MM.1S (cell line): ENCODE results near the gene ALPP.

ENCODE experiments used
- DNase-seq: peaks from one replicate; pipeline ENCODE4 v3.0.0-alpha.2; 2015
- H2AFZ ChIP-seq: fragments of 300-600 bp; sonication (generic); 2 replicates; pipeline ENCODE4 v1.6.0; 2016; ENCODE audit warnings: antibody characterized with exemption, low read length
- H3F3A ChIP-seq: fragments of 300-600 bp; sonication (generic); 2 replicates; pipeline ENCODE4 v1.6.1; 2016; ENCODE audit warnings: mild to moderate bottlenecking, antibody characterized with exemption, low read length, moderate library complexity, mixed read lengths; ENCODE audit not compliant: insufficient read depth
- H3K27ac ChIP-seq: fragments of 300-600 bp; sonication (generic); 2 replicates; pipeline ENCODE4 v1.5.1; 2016; ENCODE audit warnings: mild to moderate bottlenecking, low read length
- H3K27me3 ChIP-seq: fragments of 300-600 bp; sonication (generic); replicated peaks from 2 replicates; pipeline ENCODE4 v1.6.0; 2016; ENCODE audit warnings: low read length; ENCODE audit not compliant: insufficient read depth
- H3K36me3 ChIP-seq: fragments of 300-600 bp; sonication (generic); replicated peaks from 2 replicates; pipeline ENCODE4 v1.6.1; 2016; ENCODE audit warnings: mild to moderate bottlenecking, low read length, mixed read lengths; ENCODE audit not compliant: insufficient read depth
- H3K4me1 ChIP-seq: fragments of 300-600 bp; sonication (generic); 2 replicates; pipeline ENCODE4 v1.6.1; 2016; ENCODE audit warnings: low read length, mixed read lengths
- H3K4me2 ChIP-seq: fragments of 300-600 bp; sonication (generic); 2 replicates; pipeline ENCODE4 v1.6.0; 2016; ENCODE audit warnings: low read depth, low read length
- H3K4me3 ChIP-seq: fragments of 300-600 bp; sonication (generic); 2 replicates; pipeline ENCODE4 v1.5.1; 2016; ENCODE audit warnings: low read length, mixed read lengths
- H3K79me2 ChIP-seq: fragments of 300-600 bp; sonication (generic); 2 replicates; pipeline ENCODE4 v1.6.1; 2016; ENCODE audit warnings: mixed run types, low read length, mixed read lengths
- H3K9ac ChIP-seq: fragments of 300-600 bp; sonication (generic); 2 replicates; pipeline ENCODE4 v1.6.1; 2016; ENCODE audit warnings: low read length, mixed read lengths
- H3K9me2 ChIP-seq: fragments of 300-600 bp; sonication (generic); replicated peaks from 2 replicates; pipeline ENCODE4 v1.6.1; 2016; ENCODE audit warnings: mild to moderate bottlenecking, low read length, mixed read lengths; ENCODE audit not compliant: insufficient read depth
- H3K9me3 ChIP-seq: fragments of 300-600 bp; sonication (generic); replicated peaks from 2 replicates; pipeline ENCODE4 v1.6.1; 2016; ENCODE audit warnings: mild to moderate bottlenecking, low read length, mixed read lengths; ENCODE audit not compliant: insufficient read depth
- H4K20me1 ChIP-seq: fragments of 300-600 bp; sonication (generic); 2 replicates; pipeline ENCODE4 v1.6.1; 2016; ENCODE audit warnings: mild to moderate bottlenecking, low read length, moderate library complexity, mixed read lengths; ENCODE audit not compliant: insufficient read depth
- EZH2 ChIP-seq: fragments of 300-600 bp; sonication (generic); optimal IDR thresholded peaks from 2 replicates; pipeline ENCODE3; 2017; ENCODE audit warnings: low read depth, mild to moderate bottlenecking, antibody characterized with exemption, low read length, mixed read lengths
- EZH2phosphoT487 ChIP-seq: fragments of 300-600 bp; sonication (generic); IDR thresholded peaks from 2 replicates; pipeline ENCODE4 v1.6.1; 2018; ENCODE audit warnings: antibody characterized with exemption, low read length
- TF ChIP-seq, protein P1 (sequence below): fragments of 300-600 bp; sonication (generic); IDR thresholded peaks from 2 replicates; pipeline ENCODE4 v1.5.1; 2016; ENCODE audit warnings: antibody characterized with exemption, low read length, mixed read lengths

The ALPP gene

GRCh38 chr2:232410238-232410900 is 31.8 kb downstream of the ALPP start:
- H4K20me1 ChIP-seq, result no peaks in the 10 kb centered on the region
- DNase-seq, result no peak
- no peak overlapping the region for H3K9ac ChIP-seq
- H3K4me3 ChIP-seq, result no peak overlapping the region
- H3K4me2 ChIP-seq, result no peak overlapping the region
- no peaks in the 10 kb centered on the region for H3K79me2 ChIP-seq
- H3K27me3 ChIP-seq, result no peaks in the 10 kb centered on the region
- H3K9me3 ChIP-seq, result no peaks in the 10 kb centered on the region
- H3F3A ChIP-seq, result no peaks in the 10 kb centered on the region
- H2AFZ ChIP-seq, result no peak overlapping the region
- no peaks in the 10 kb centered on the region for H3K9me2 ChIP-seq
- no peak for TF ChIP-seq EZH2
- TF ChIP-seq, protein P1, sequence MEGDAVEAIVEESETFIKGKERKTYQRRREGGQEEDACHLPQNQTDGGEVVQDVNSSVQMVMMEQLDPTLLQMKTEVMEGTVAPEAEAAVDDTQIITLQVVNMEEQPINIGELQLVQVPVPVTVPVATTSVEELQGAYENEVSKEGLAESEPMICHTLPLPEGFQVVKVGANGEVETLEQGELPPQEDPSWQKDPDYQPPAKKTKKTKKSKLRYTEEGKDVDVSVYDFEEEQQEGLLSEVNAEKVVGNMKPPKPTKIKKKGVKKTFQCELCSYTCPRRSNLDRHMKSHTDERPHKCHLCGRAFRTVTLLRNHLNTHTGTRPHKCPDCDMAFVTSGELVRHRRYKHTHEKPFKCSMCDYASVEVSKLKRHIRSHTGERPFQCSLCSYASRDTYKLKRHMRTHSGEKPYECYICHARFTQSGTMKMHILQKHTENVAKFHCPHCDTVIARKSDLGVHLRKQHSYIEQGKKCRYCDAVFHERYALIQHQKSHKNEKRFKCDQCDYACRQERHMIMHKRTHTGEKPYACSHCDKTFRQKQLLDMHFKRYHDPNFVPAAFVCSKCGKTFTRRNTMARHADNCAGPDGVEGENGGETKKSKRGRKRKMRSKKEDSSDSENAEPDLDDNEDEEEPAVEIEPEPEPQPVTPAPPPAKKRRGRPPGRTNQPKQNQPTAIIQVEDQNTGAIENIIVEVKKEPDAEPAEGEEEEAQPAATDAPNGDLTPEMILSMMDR, result no peak
- TF ChIP-seq EZH2phosphoT487, result no peak
- no peak overlapping the region for H3K27ac ChIP-seq
- no peaks in the 10 kb centered on the region for H3K36me3 ChIP-seq
- no peaks in the 10 kb centered on the region for H3K4me1 ChIP-seq

DNA sequence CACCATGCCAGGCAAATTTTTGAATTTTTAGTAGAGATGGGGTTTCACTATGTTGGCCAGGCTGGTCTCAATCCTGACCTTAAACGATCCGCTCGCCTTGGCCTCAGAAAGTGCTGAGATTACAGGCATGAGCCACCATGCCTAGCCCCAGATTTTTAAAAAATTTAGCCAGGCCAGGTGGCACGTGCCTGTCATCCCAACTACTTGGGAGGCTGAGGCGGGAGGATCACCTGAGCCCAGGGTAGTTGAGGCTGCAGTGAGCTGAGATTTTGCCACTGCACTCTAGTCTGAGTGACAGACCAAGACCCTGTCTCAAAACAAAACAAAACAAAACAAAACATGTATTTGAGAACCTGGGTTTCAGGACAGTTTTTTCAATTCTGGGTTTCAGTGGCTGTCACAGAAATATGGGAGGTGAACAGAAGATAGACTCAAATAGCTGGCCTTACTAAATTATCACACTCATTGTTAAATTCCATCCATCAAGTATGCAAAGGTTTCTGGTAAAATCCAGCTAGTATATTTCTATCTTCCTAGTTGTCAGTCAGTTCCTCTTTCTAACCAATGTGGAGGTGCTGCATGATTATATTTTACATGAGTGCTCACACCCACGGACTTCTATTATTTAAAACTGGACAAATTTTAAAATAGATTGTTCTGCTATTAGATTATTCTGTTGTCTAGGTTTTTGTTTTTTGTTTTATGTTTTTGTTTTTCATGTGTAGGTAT is 33.5 kb downstream of the ALPP start:
- no peak overlapping the region for H3K9ac ChIP-seq
- H3K36me3 ChIP-seq, result no peaks in the 10 kb centered on the region
- H3K4me1 ChIP-seq, result no peaks in the 10 kb centered on the region
- no peak overlapping the region for H3K4me3 ChIP-seq
- H4K20me1 ChIP-seq, result no peaks in the 10 kb centered on the region
- no peak for DNase-seq
- no peaks in the 10 kb centered on the region for H3K9me2 ChIP-seq
- H3K4me2 ChIP-seq, result no peak overlapping the region
- TF ChIP-seq, protein P1, result no peak
- TF ChIP-seq EZH2 (no peak), EZH2phosphoT487 (no peak)
- no peaks in the 10 kb centered on the region for H3K27me3 ChIP-seq
- H3F3A ChIP-seq, result no peaks in the 10 kb centered on the region
- no peaks in the 10 kb centered on the region for H3K79me2 ChIP-seq
- no peak overlapping the region for H2AFZ ChIP-seq
- H3K9me3 ChIP-seq, result no peaks in the 10 kb centered on the region
- H3K27ac ChIP-seq, result no peak overlapping the region

DNA sequence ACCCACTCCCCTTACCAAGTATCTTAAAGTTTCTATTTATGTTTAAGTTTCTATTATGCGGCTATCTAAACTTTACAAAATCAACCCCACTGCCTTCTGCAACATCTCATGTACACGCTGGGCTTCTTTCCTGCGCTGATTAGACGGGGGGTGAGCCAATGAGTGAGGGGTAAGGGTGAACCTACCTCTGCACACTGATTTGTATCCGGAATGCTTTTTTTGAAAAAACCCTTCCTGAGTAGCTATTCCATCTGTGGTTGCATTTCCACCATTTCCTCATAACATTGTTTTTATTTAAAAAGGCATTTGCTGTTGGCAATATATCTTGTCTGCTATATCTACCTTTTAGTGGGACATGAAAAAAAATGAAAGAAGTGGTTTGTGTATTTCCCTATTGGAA is 34.4 kb downstream of the ALPP start:
- no peaks in the 10 kb centered on the region for H3K27me3 ChIP-seq
- no peak overlapping the region for H3K9ac ChIP-seq

More for the DNA sequence above, 34.4 kb downstream of the ALPP start:
- TF ChIP-seq, protein P1, result no peak
- TF ChIP-seq EZH2 (no peak), EZH2phosphoT487 (no peak)
- DNase-seq, result no peak
- Histone ChIP-seq H3K4me3 (no peak overlapping the region), H3K4me1 (no peaks in the 10 kb centered on the region), H4K20me1 (no peaks in the 10 kb centered on the region), H3F3A (no peaks in the 10 kb centered on the region), H3K27ac (no peak overlapping the region), H3K79me2 (no peaks in the 10 kb centered on the region), H2AFZ (no peak overlapping the region), H3K4me2 (no peak overlapping the region), H3K9me2 (no peaks in the 10 kb centered on the region), H3K36me3 (no peaks in the 10 kb centered on the region), H3K9me3 (no peaks in the 10 kb centered on the region)
